B cell (primary cell): ENCODE measurements around the gene PLCL1. TPM values are rescaled to one million over a fixed set of nuclear protein-coding genes. Genes with fewer than 3 reads are reported as not detected.

Experiments
- ATAC-seq: fragments of 200-7000 bp; cut with Tn5 transposase; one replicate; pipeline ENCODE4 v1.10.0; 2021; ENCODE audit warnings: low read depth, mild to moderate bottlenecking, moderate number of reproducible peaks, moderate library complexity
- CTCF ChIA-PET: fragments of 350-600 bp; sonication (Branson Sonifier 250); formaldehyde crosslinking; loops from one replicate; lab custom pipeline; 2021; ENCODE audit warnings: antibody characterized with exemption, inconsistent platforms; lab: Charles Lee
- POLR2A ChIA-PET: fragments of 350-600 bp; sonication (Branson Sonifier 250); formaldehyde crosslinking; loops from one replicate; lab custom pipeline; 2021; ENCODE audit warnings: antibody characterized with exemption; lab: Charles Lee
- DNase-seq: peaks from one replicate; pipeline ENCODE4 v3.0.0; 2013
- H2AFZ ChIP-seq: 2 replicates; pipeline ENCODE4 v1.6.1; 2012; ENCODE audit warnings: mild to moderate bottlenecking, low read depth, low read length; ENCODE audit not compliant: insufficient read depth, poor library complexity, severe bottlenecking
- H3K27ac ChIP-seq, 2 donors: 1 replicate in 1 of 2; 2 replicates in 1 of 2; pipeline ENCODE4 v1.5.1; 2012 to 2013; ENCODE audit warnings: low read length in 2 of 2, mild to moderate bottlenecking in 2 of 2, moderate library complexity in 1 of 2
- H3K27me3 ChIP-seq, 4 experiments: fragments of 200-600 bp in 1 of 4; sonication (generic) in 1 of 4; replicated peaks in 1 of 4; 1 replicate in 2 of 4; 2 replicates in 2 of 4; pipeline versions ENCODE4 v1.6.1 to v1.7.0; 2013 to 2016; ENCODE audit warnings: low read length in 3 of 4, mild to moderate bottlenecking in 2 of 4, mixed read lengths in 1 of 4, moderate library complexity in 1 of 4; ENCODE audit not compliant: insufficient read depth in 4 of 4, control insufficient read depth in 3 of 4; ENCODE audit errors: control extremely low read depth in 1 of 4
- H3K36me3 ChIP-seq, 2 experiments: replicated peaks in 1 of 2; 1 replicate in 1 of 2; 2 replicates in 1 of 2; pipeline versions ENCODE4 v1.6.1 to v1.7.1; 2013; ENCODE audit warnings: low read length in 1 of 2; ENCODE audit not compliant: insufficient read depth in 2 of 2, control insufficient read depth in 1 of 2; ENCODE audit errors: control extremely low read depth in 1 of 2, extremely low read depth in 1 of 2
- H3K4me1 ChIP-seq, 2 donors: fragments of 200-600 bp in 1 of 2; sonication (generic) in 1 of 2; 1 replicate in 1 of 2; 2 replicates in 1 of 2; pipeline versions ENCODE4 v1.5.1 to v1.6.1; 2013 to 2017; ENCODE audit warnings: low read length in 2 of 2; ENCODE audit not compliant: control insufficient read depth in 2 of 2, insufficient read depth in 2 of 2
- H3K4me2 ChIP-seq: replicated peaks from 2 replicates; pipeline ENCODE3; 2012; ENCODE audit warnings: mild to moderate bottlenecking, low read depth, low read length; ENCODE audit not compliant: poor library complexity, severe bottlenecking
- H3K4me3 ChIP-seq, 5 experiments: fragments of 200-600 bp in 1 of 5; sonication (generic) in 1 of 5; 1 replicate in 3 of 5; 2 replicates in 2 of 5; pipeline versions ENCODE4 v1.5.1 to v1.7.0; 2011 to 2016; ENCODE audit warnings: low read length in 4 of 5, mild to moderate bottlenecking in 4 of 5, low read depth in 2 of 5, control low read depth in 1 of 5, moderate library complexity in 1 of 5; ENCODE audit not compliant: insufficient read depth in 1 of 5; ENCODE audit errors: control extremely low read depth in 1 of 5, extremely low read depth in 1 of 5
- H3K79me2 ChIP-seq: fragments of 200-600 bp; sonication (generic); one replicate; pipeline ENCODE4 v1.6.0; 2016; ENCODE audit warnings: low read length; ENCODE audit not compliant: control insufficient read depth, insufficient read depth
- H3K9ac ChIP-seq: fragments of 200-600 bp; sonication (generic); 2 replicates; pipeline ENCODE4 v1.6.1; 2017; ENCODE audit warnings: mild to moderate bottlenecking, low read length, moderate library complexity
- H3K9me3 ChIP-seq, 3 donors: one replicate each; pipeline versions ENCODE4 v1.6.1 to v1.7.1; 2013; ENCODE audit warnings: low read length in 2 of 3; ENCODE audit not compliant: control insufficient read depth in 2 of 3, insufficient read depth in 1 of 3; ENCODE audit errors: control extremely low read depth in 1 of 3
- H4K20me1 ChIP-seq: 2 replicates; pipeline ENCODE4 v1.6.0; 2012; ENCODE audit warnings: mild to moderate bottlenecking, low read length; ENCODE audit not compliant: insufficient read depth, control insufficient read depth, poor library complexity, severe bottlenecking
- H3K27ac Mint-ChIP-seq: one replicate; pipeline ENCODE4 v1.8.0; 2021; ENCODE audit warnings: mixed read lengths
- H3K27me3 Mint-ChIP-seq: one replicate; pipeline ENCODE4 v1.8.0; 2021; ENCODE audit warnings: mixed read lengths
- H3K4me1 Mint-ChIP-seq: one replicate; pipeline ENCODE4 v1.8.0; 2021; ENCODE audit warnings: mixed read lengths
- H3K4me3 Mint-ChIP-seq: one replicate; pipeline ENCODE4 v1.8.0; 2021; ENCODE audit warnings: mixed read lengths
- H3K9me3 Mint-ChIP-seq: one replicate; pipeline ENCODE4 v1.8.0; 2022; ENCODE audit warnings: mixed read lengths; ENCODE audit not compliant: insufficient read depth
- EZH2 ChIP-seq: IDR thresholded peaks from 2 replicates; pipeline ENCODE4 v1.6.1; 2012; ENCODE audit warnings: borderline replicate concordance, low read depth, mild to moderate bottlenecking, moderate library complexity, low read length; ENCODE audit not compliant: insufficient read depth, poor library complexity, severe bottlenecking
- WGBS: methylation state at CpG from one replicate; pipeline ENCODE4 v1.1.5; 2013; ENCODE audit warnings: missing lambda C conversion rate; ENCODE audit not compliant: insufficient coverage; 5-methylcytosine and 5-hydroxymethylcytosine counted together
- intact Hi-C: fragments of 100-400 bp; cut with micrococcal nuclease; formaldehyde crosslinking; loops from one replicate; pipeline ENCODE4 v1.10.0; 2022
- polyA plus RNA-seq: library from polyadenylated mRNA; depleted of rRNA; stranded (reverse); fragments of >200 nt; gene quantifications from 2 replicates; pipeline ENCODE4 v1.2.3, GENCODE V29; 2012
- total RNA-seq, 2 donors: library from RNA; stranded (reverse); fragments of 120-200 nt in 1 of 2; gene quantifications; 1 replicate in 1 of 2; 2 replicates in 1 of 2; pipeline versions ENCODE4 v1.2.3 to v1.2.4, GENCODE V29; 2013 to 2022
- TF ChIP-seq, protein P1 (sequence below): fragments of 200-600 bp; IDR thresholded peaks from one replicate; pipeline ENCODE4 v1.8.0; 2022; ENCODE audit warnings: antibody characterized with exemption, mild to moderate bottlenecking

PLCL1 gene
- total and polyA plus RNA-seq, 2 donors (not counting 1 experiment from before 2014, with no cell fraction given), result 0.07 to 0.25 TPM

DNA sequence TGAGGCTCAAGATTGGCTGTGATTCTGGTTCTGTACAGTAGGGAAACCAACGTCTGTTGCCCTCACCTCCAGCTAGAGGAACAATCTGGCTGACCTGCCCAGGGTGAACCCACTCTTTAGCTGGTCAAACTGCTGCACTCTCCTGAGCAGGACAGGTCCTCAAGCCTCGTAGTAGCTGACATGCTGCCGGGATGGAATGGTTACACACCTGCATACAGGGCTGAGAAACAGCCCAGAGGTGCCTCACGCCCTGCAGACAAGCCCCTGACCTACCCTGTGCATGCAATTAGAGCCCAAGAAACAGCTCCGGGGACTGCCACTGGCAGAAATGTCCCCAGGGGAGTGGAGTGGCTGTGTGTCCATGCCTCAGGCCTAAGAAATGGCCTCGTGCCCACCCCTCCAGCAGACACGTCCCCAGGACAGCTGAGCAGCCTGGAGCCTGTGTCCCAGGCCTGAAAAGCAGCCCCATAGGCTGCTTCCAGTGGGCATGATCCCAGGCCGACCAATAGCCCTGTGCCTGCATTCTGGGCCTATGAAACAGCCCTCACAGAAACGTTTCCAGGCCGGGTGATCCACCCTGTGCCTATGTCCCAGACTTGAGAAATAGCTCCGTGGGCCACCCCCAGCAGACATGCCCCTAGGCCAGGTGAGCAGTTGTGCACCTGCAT lies 44.6 kb upstream of the PLCL1 start:
- Mint-ChIP-seq H3K9me3 (peaks cover 13% of the 10 kb centered on the region), H3K27me3 (peaks cover 13% of the 10 kb centered on the region), H3K4me1 (no peaks in the 10 kb centered on the region), H3K4me3 (no peak overlapping the region), H3K27ac (no peak overlapping the region)
- Histone ChIP-seq H3K36me3 (no peaks in the 10 kb centered on the region), H3K4me2 (no peak overlapping the region), H3K4me3 (no peak overlapping the region), H3K27me3 (no peaks in the 10 kb centered on the region), H4K20me1 (no peaks in the 10 kb centered on the region), H3K9me3 (peaks cover 0 to 25% (median 9%) of the 10 kb centered on the region in 3 donors), H3K79me2 (no peaks in the 10 kb centered on the region), H3K9ac (no peak overlapping the region), H3K27ac (no peak overlapping the region), H3K4me1 (no peaks in the 10 kb centered on the region), H2AFZ (no peak overlapping the region)
- POLR2A ChIA-PET, result no interaction called here
- CTCF ChIA-PET, result no interaction called here
- no peak for TF ChIP-seq EZH2
- TF ChIP-seq, protein P1, sequence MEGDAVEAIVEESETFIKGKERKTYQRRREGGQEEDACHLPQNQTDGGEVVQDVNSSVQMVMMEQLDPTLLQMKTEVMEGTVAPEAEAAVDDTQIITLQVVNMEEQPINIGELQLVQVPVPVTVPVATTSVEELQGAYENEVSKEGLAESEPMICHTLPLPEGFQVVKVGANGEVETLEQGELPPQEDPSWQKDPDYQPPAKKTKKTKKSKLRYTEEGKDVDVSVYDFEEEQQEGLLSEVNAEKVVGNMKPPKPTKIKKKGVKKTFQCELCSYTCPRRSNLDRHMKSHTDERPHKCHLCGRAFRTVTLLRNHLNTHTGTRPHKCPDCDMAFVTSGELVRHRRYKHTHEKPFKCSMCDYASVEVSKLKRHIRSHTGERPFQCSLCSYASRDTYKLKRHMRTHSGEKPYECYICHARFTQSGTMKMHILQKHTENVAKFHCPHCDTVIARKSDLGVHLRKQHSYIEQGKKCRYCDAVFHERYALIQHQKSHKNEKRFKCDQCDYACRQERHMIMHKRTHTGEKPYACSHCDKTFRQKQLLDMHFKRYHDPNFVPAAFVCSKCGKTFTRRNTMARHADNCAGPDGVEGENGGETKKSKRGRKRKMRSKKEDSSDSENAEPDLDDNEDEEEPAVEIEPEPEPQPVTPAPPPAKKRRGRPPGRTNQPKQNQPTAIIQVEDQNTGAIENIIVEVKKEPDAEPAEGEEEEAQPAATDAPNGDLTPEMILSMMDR, result no peak
- ATAC-seq, result no peak
- intact Hi-C loops, result no loop called here
- no peak for DNase-seq
- 83% methylated on average over 11 of the region's 11 CpGs for whole genome bisulfite sequencing

DNA sequence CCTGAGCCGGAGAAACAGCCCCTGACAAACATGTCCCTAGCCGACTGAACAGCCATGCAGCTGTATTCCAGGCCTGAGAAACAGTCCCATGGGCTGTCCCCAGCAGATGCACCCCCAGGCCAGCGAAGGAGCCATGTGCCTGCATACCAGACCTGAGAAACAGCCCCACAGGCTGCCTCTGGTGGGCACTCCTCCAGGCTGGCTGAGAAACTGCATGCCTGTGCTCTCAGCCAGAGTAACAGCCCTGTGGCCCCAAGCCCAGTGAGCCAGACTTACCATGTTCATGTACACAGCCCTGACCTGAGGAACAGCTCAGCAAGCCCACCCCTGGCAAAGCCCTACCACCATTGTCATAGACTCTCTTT lies 44.1 kb upstream of the PLCL1 start:
- DNase-seq (no peak), ATAC-seq (no peak)
- Mint-ChIP-seq H3K4me1 (no peaks in the 10 kb centered on the region), H3K27me3 (peaks cover 15% of the 10 kb centered on the region), H3K27ac (no peak overlapping the region), H3K9me3 (peaks cover 13% of the 10 kb centered on the region), H3K4me3 (no peak overlapping the region)
- Histone ChIP-seq H3K36me3 (no peaks in the 10 kb centered on the region), H3K27me3 (no peaks in the 10 kb centered on the region), H3K4me3 (no peak overlapping the region), H3K4me2 (no peak overlapping the region), H3K9ac (no peak overlapping the region), H4K20me1 (no peaks in the 10 kb centered on the region), H3K4me1 (no peaks in the 10 kb centered on the region), H3K9me3 (peaks cover 0 to 25% (median 9%) of the 10 kb centered on the region in 3 donors), H3K79me2 (no peaks in the 10 kb centered on the region), H2AFZ (no peak overlapping the region), H3K27ac (no peak overlapping the region)
- 89% methylated on average over 3 of the region's 3 CpGs for WGBS
- intact Hi-C loops, result no loop called here
- ChIA-PET POLR2A (no interaction called here), CTCF (no interaction called here)
- no peak for TF ChIP-seq EZH2
- TF ChIP-seq, protein P1, result no peak
